ENCODE measurements around the gene RGN.
"Not testable (repeated sequence)": the region's sequence is repeated elsewhere in the genome, so short reads cannot be mapped to it uniquely, and the experiment has no call there.

DNA sequence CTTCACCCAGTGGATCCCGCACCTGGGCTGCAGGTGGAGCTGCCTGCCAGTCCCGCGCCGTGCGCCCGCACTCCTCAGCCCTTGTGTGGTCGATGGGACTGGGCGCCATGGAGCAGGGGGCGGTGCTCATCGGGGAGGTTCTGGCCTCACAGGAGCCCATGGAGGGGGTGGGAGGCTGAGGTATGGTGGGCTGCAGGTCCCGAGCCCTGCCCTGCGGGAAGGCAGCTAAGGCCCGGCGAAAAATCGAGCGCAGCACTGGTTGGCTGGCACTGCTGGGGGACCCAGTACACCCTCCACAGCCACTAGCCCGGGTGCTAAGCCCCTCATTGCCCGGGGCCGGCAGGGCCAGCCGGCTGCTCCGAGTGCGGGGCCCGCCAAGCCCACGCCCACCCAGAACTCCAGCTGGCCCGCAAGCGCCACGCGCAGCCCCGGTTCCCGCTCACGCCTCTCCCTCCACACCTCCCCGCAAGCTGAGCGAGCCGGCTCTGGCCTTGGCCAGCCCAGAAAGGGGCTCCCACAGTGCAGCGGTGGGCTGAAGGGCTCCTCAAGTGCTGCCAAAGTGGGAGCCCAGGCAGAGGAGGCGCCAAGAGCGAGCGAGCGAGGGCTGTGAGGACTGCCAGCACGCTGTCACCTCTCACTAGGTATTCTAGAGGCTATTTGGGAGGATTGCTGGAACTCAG lies 32.8 kb downstream of the RGN start:
- TF ChIP-seq RAD21 (IDR thresholded peaks at IDR 0.05), result not testable (repeated sequence)
- TF ChIP-seq, protein P1, sequence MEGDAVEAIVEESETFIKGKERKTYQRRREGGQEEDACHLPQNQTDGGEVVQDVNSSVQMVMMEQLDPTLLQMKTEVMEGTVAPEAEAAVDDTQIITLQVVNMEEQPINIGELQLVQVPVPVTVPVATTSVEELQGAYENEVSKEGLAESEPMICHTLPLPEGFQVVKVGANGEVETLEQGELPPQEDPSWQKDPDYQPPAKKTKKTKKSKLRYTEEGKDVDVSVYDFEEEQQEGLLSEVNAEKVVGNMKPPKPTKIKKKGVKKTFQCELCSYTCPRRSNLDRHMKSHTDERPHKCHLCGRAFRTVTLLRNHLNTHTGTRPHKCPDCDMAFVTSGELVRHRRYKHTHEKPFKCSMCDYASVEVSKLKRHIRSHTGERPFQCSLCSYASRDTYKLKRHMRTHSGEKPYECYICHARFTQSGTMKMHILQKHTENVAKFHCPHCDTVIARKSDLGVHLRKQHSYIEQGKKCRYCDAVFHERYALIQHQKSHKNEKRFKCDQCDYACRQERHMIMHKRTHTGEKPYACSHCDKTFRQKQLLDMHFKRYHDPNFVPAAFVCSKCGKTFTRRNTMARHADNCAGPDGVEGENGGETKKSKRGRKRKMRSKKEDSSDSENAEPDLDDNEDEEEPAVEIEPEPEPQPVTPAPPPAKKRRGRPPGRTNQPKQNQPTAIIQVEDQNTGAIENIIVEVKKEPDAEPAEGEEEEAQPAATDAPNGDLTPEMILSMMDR (IDR thresholded peaks at IDR 0.05; ENCODE audit: low read depth, low read length, missing input control), result not testable (repeated sequence)
- TF ChIP-seq, protein P2, sequence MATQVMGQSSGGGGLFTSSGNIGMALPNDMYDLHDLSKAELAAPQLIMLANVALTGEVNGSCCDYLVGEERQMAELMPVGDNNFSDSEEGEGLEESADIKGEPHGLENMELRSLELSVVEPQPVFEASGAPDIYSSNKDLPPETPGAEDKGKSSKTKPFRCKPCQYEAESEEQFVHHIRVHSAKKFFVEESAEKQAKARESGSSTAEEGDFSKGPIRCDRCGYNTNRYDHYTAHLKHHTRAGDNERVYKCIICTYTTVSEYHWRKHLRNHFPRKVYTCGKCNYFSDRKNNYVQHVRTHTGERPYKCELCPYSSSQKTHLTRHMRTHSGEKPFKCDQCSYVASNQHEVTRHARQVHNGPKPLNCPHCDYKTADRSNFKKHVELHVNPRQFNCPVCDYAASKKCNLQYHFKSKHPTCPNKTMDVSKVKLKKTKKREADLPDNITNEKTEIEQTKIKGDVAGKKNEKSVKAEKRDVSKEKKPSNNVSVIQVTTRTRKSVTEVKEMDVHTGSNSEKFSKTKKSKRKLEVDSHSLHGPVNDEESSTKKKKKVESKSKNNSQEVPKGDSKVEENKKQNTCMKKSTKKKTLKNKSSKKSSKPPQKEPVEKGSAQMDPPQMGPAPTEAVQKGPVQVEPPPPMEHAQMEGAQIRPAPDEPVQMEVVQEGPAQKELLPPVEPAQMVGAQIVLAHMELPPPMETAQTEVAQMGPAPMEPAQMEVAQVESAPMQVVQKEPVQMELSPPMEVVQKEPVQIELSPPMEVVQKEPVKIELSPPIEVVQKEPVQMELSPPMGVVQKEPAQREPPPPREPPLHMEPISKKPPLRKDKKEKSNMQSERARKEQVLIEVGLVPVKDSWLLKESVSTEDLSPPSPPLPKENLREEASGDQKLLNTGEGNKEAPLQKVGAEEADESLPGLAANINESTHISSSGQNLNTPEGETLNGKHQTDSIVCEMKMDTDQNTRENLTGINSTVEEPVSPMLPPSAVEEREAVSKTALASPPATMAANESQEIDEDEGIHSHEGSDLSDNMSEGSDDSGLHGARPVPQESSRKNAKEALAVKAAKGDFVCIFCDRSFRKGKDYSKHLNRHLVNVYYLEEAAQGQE (IDR thresholded peaks at IDR 0.05), result not testable (repeated sequence)
